ENCODE data around the gene TGFBR3.

Gene TGFBR3

DNA sequence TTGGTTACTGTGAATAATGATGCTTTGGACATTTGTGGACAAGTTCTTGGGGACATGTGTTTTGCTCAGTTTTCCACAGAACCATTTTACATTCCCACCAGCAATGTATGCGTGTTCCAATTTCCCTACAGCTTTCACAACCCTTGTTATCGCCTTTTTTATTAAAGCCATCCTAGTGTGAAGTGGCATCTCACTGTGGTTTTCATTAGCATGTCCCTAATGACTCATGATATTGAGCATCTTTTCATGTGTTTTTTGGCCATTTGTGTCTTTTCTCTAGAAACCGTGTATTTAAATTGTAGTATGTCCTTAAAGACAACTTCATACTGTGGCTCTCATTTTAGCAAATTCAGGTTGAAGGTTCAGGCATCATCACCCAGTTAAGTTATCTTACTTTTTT is 132.1 kb downstream of the TGFBR3 start:
- 100% methylated on average over 1 of the region's 3 CpGs for WGBS (ENCODE audit: insufficient coverage)
- DNase-seq, result no peak

DNA sequence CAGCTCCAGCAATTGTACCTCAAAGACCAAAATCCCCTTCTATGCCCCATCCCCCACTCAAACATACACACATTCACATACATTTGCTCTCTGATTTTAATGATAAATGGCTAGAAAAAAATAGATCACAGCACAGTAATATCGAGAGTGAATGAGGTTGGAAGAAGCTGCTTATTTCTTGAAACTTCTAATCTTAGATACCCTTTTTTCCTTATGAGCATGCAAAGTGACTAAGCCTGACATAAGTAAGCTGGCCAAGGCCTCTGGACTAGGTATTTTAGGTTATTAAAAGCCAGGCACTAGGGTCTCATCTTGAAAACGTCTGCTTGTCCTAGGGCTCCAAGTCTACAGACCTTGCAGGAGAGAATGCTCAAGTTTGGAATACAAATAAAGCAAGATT is 133.6 kb downstream of the TGFBR3 start:
- no peaks in the 10 kb centered on the region for H3K27me3 ChIP-seq (replicated peaks in 2 of 5; ENCODE audit: control insufficient read depth in 4 of 5, insufficient read depth in 5 of 5, low read length in 4 of 5)
- H3K27ac ChIP-seq (ENCODE audit: insufficient read depth in 1 of 2, low read depth in 1 of 2, low read length in 2 of 2, poor library complexity in 1 of 2, severe bottlenecking in 2 of 2), result no peak overlapping the region
- H3K9me3 ChIP-seq (ENCODE audit: control extremely low read depth in 1 of 5, control insufficient read depth in 4 of 5, insufficient read depth in 2 of 5, low read depth in 1 of 5, low read length in 4 of 5), result peaks cover 0 to 6% (median under 1%) of the 10 kb centered on the region in 5 experiments
- ChIA-PET CTCF (no interaction called here), POLR2A (no interaction called here)
- no peak for DNase-seq
- no peaks in the 10 kb centered on the region for H3K4me1 ChIP-seq (ENCODE audit: control extremely low read depth in 1 of 4, control insufficient read depth in 4 of 4, insufficient read depth in 4 of 4, low read length in 3 of 4)
- H3K4me3 ChIP-seq (ENCODE audit: control insufficient read depth in 1 of 7, extremely low read depth in 1 of 7, insufficient read depth in 4 of 7, low read depth in 2 of 7, low read length in 6 of 7), result no peak overlapping the region
- H3K36me3 ChIP-seq (ENCODE audit: control insufficient read depth in 4 of 4, insufficient read depth in 4 of 4, low read length in 3 of 4), result no peaks in the 10 kb centered on the region
- 100% methylated on average over 1 of the region's 2 CpGs for WGBS (ENCODE audit: insufficient coverage)

More for the DNA sequence above, 132.1 kb downstream of the TGFBR3 start:
- POLR2A ChIA-PET, result no interaction called here
- no peaks in the 10 kb centered on the region for H3K4me1 ChIP-seq (ENCODE audit: control extremely low read depth in 1 of 4, control insufficient read depth in 4 of 4, insufficient read depth in 4 of 4, low read length in 3 of 4)
- no peak overlapping the region for H3K27ac ChIP-seq (ENCODE audit: insufficient read depth in 1 of 2, low read depth in 1 of 2, low read length in 2 of 2, poor library complexity in 1 of 2, severe bottlenecking in 2 of 2)
- CTCF ChIA-PET, result no interaction called here
- no peak overlapping the region for H3K4me3 ChIP-seq (ENCODE audit: control insufficient read depth in 1 of 7, extremely low read depth in 1 of 7, insufficient read depth in 4 of 7, low read depth in 2 of 7, low read length in 6 of 7)
- H3K9me3 ChIP-seq (ENCODE audit: control extremely low read depth in 1 of 5, control insufficient read depth in 4 of 5, insufficient read depth in 2 of 5, low read depth in 1 of 5, low read length in 4 of 5), result no peaks in the 10 kb centered on the region
- no peaks in the 10 kb centered on the region for H3K27me3 ChIP-seq (replicated peaks in 2 of 5; ENCODE audit: control insufficient read depth in 4 of 5, insufficient read depth in 5 of 5, low read length in 4 of 5)
- H3K36me3 ChIP-seq (ENCODE audit: control insufficient read depth in 4 of 4, insufficient read depth in 4 of 4, low read length in 3 of 4), result no peaks in the 10 kb centered on the region

DNA sequence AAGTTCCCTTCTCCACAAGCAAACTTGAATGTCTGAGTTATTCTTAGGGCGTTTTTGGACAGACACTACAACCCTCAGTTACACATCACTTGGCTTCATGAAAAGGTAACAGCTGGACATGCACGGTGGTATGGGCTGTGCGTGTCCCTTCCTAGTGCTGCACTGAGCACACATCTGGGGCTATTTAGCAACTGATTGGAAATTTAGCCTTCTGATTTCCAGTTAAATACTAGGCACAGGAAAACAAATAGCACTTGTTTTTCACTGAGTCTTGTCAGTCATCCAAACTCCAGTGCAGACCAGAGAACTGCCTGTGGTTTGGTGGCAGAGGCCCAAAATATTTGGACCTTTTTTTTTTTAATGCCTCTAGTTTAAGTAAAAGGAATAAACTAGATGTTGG is 134.7 kb downstream of the TGFBR3 start:
- no peaks in the 10 kb centered on the region for H3K27me3 ChIP-seq (replicated peaks in 2 of 5; ENCODE audit: control insufficient read depth in 4 of 5, insufficient read depth in 5 of 5, low read length in 4 of 5)
- H3K9me3 ChIP-seq (ENCODE audit: control extremely low read depth in 1 of 5, control insufficient read depth in 4 of 5, insufficient read depth in 2 of 5, low read depth in 1 of 5, low read length in 4 of 5), result peaks cover 2 to 16% (median 6%) of the 10 kb centered on the region in 5 experiments
- ChIA-PET POLR2A (interaction anchor here (0.6 kb wide), 1 partner anchor 10 kb away, joined by 3 read pairs; no protein-coding TSS in a partner anchor), CTCF (no interaction called here)
- no peak for DNase-seq
- no peaks in the 10 kb centered on the region for H3K4me1 ChIP-seq (ENCODE audit: control extremely low read depth in 1 of 4, control insufficient read depth in 4 of 4, insufficient read depth in 4 of 4, low read length in 3 of 4)
- 100% methylated on average over 3 of the region's 3 CpGs for WGBS (ENCODE audit: insufficient coverage)
- H3K4me3 ChIP-seq (ENCODE audit: control insufficient read depth in 1 of 7, extremely low read depth in 1 of 7, insufficient read depth in 4 of 7, low read depth in 2 of 7, low read length in 6 of 7), result no peak overlapping the region
- H3K36me3 ChIP-seq (ENCODE audit: control insufficient read depth in 4 of 4, insufficient read depth in 4 of 4, low read length in 3 of 4), result no peaks in the 10 kb centered on the region
- no peak overlapping the region for H3K27ac ChIP-seq (ENCODE audit: insufficient read depth in 1 of 2, low read depth in 1 of 2, low read length in 2 of 2, poor library complexity in 1 of 2, severe bottlenecking in 2 of 2)

DNA sequence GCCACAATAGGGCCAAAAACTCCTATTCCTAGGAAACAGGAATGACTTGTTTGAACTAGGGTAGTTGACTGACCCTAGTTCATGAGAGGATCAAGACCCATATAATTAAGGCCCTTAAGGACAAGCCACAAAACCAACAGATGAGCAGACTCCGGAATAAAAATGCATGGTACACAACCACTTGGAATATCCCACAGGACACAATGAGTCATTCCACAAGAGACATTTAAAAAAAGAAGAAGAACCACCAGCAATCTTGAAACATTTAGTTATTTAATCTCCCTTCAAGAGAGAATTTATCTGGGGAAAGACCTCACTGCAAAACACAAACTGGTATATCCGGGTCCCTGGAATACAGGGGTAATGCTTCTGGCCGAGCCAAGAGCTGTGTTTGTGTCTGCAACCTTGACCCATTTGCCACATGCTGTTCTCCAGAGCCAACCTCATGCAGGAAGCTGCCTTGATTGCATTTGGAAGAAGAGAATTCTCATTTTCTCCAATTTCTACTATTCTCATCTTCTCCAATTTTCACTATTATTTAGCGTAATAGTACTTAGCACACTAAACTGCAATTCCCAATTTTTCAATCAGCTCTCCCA is 135.5 kb downstream of the TGFBR3 start:
- no peaks in the 10 kb centered on the region for H3K4me1 ChIP-seq (ENCODE audit: control extremely low read depth in 1 of 4, control insufficient read depth in 4 of 4, insufficient read depth in 4 of 4, low read length in 3 of 4)
- 100% methylated on average over 1 of the region's 4 CpGs for WGBS (ENCODE audit: insufficient coverage)
- H3K27ac ChIP-seq (ENCODE audit: insufficient read depth in 1 of 2, low read depth in 1 of 2, low read length in 2 of 2, poor library complexity in 1 of 2, severe bottlenecking in 2 of 2), result no peak overlapping the region
- no peak for DNase-seq
- no peak overlapping the region for H3K4me3 ChIP-seq (ENCODE audit: control insufficient read depth in 1 of 7, extremely low read depth in 1 of 7, insufficient read depth in 4 of 7, low read depth in 2 of 7, low read length in 6 of 7)
- no peaks in the 10 kb centered on the region for H3K36me3 ChIP-seq (ENCODE audit: control insufficient read depth in 4 of 4, insufficient read depth in 4 of 4, low read length in 3 of 4)
- CTCF ChIA-PET, result no interaction called here
- H3K9me3 ChIP-seq (ENCODE audit: control extremely low read depth in 1 of 5, control insufficient read depth in 4 of 5, insufficient read depth in 2 of 5, low read depth in 1 of 5, low read length in 4 of 5), result peaks cover 4 to 19% (median 6%) of the 10 kb centered on the region in 5 experiments
- POLR2A ChIA-PET, result no interaction called here
- H3K27me3 ChIP-seq (replicated peaks in 2 of 5; ENCODE audit: control insufficient read depth in 4 of 5, insufficient read depth in 5 of 5, low read length in 4 of 5), result no peaks in the 10 kb centered on the region

DNA sequence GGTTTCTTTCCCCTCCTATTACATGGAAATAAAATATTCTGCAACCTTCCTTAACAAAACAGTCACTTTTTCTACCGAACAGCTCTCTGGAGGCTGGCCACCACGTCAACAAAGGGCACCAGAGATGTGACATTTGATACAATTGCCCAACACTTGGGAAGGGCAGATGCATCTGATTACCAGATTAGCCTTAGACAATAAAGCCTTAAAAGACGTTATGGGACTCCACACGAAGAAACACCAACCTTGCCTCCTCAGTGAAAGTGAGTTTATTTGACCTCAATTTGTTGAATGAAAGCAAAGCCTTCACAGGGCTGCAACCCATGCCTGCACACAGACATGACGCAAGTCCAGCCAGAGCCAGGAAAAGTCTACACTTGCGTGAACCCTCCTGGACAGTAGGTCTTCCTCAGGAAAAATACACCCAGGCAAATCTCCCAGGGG is 136.1 kb downstream of the TGFBR3 start:
- DNase-seq, result no peak
- Histone ChIP-seq H3K27me3 (replicated peaks in 2 of 5; ENCODE audit: control insufficient read depth in 4 of 5, insufficient read depth in 5 of 5, low read length in 4 of 5) (no peaks in the 10 kb centered on the region), H3K36me3 (ENCODE audit: control insufficient read depth in 4 of 4, insufficient read depth in 4 of 4, low read length in 3 of 4) (no peaks in the 10 kb centered on the region), H3K9me3 (ENCODE audit: control extremely low read depth in 1 of 5, control insufficient read depth in 4 of 5, insufficient read depth in 2 of 5, low read depth in 1 of 5, low read length in 4 of 5) (peaks cover 4 to 23% (median 6%) of the 10 kb centered on the region in 5 experiments), H3K4me3 (ENCODE audit: control insufficient read depth in 1 of 7, extremely low read depth in 1 of 7, insufficient read depth in 4 of 7, low read depth in 2 of 7, low read length in 6 of 7) (no peak overlapping the region), H3K4me1 (ENCODE audit: control extremely low read depth in 1 of 4, control insufficient read depth in 4 of 4, insufficient read depth in 4 of 4, low read length in 3 of 4) (no peaks in the 10 kb centered on the region), H3K27ac (ENCODE audit: insufficient read depth in 1 of 2, low read depth in 1 of 2, low read length in 2 of 2, poor library complexity in 1 of 2, severe bottlenecking in 2 of 2) (no peak overlapping the region)
- ChIA-PET POLR2A (no interaction called here), CTCF (no interaction called here)
- 96% methylated on average over 6 of the region's 6 CpGs for WGBS (ENCODE audit: insufficient coverage)

DNA sequence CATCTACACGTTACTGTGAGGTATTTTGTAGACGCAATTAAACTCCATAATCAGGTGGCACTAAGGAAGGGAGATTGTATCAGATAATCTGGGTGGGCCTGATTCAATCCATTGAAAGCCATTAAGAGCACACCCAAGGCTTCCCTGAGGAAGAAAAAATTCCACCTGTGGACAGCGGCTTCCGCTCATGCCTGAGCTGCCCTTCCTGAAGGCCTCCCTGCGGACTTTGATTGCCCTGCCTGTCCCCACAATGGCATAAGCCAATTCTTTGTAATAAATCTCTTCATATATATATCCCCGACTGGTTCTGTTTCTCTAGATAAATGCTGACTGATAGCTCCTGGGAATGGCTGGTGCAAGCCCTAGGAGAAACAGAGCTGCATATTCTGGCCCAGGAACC is 138.3 kb downstream of the TGFBR3 start:
- ChIA-PET POLR2A (no interaction called here), CTCF (interaction anchor here (1.3 to 1.4 kb wide), 2 partner anchors 10 to 34 kb away, joined by 3 to 4 read pairs; no protein-coding TSS in a partner anchor)
- Histone ChIP-seq H3K4me1 (ENCODE audit: control extremely low read depth in 1 of 4, control insufficient read depth in 4 of 4, insufficient read depth in 4 of 4, low read length in 3 of 4) (no peaks in the 10 kb centered on the region), H3K9me3 (ENCODE audit: control extremely low read depth in 1 of 5, control insufficient read depth in 4 of 5, insufficient read depth in 2 of 5, low read depth in 1 of 5, low read length in 4 of 5) (peaks cover 4 to 23% (median 6%) of the 10 kb centered on the region in 5 experiments), H3K4me3 (ENCODE audit: control insufficient read depth in 1 of 7, extremely low read depth in 1 of 7, insufficient read depth in 4 of 7, low read depth in 2 of 7, low read length in 6 of 7) (no peak overlapping the region), H3K27me3 (replicated peaks in 2 of 5; ENCODE audit: control insufficient read depth in 4 of 5, insufficient read depth in 5 of 5, low read length in 4 of 5) (peaks cover 0 to 4% (median 2%) of the 10 kb centered on the region in 5 experiments), H3K36me3 (ENCODE audit: control insufficient read depth in 4 of 4, insufficient read depth in 4 of 4, low read length in 3 of 4) (no peaks in the 10 kb centered on the region), H3K27ac (ENCODE audit: insufficient read depth in 1 of 2, low read depth in 1 of 2, low read length in 2 of 2, poor library complexity in 1 of 2, severe bottlenecking in 2 of 2) (no peak overlapping the region)
- DNase-seq, result no peak
- 60% methylated on average over 1 of the region's 6 CpGs for WGBS (ENCODE audit: insufficient coverage)

DNA sequence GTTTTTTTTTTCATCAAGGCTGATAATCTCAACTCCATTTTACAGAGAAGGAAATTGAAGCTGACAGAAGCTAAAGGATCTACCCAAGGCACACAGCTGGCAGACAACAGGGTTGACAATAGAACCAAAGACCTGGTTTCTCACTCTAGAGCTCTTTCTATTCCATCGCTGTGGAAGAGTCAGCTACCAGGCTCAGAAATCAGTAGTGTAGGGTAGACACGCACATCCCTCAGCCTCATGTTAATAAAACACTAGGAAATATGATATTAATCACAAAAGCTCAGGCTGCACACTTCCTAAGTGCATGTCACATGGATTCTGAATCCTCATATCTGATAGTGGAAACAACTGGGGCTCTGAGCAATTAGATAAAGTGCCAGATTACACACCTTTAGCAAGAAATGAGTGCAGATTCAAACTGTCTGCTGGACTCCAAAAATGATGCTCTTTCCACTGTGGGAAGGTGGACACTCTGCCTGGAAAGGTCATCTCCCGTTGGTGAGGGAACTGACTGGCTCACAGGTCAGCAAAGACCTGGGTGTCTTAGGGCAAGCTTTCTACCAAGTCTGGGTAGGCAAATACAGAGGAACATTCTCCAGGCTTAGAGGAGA is 139.1 kb downstream of the TGFBR3 start:
- WGBS (ENCODE audit: insufficient coverage), result 80% methylated on average over 1 of the region's 3 CpGs
- Histone ChIP-seq H3K4me3 (ENCODE audit: control insufficient read depth in 1 of 7, extremely low read depth in 1 of 7, insufficient read depth in 4 of 7, low read depth in 2 of 7, low read length in 6 of 7) (no peak overlapping the region), H3K27me3 (replicated peaks in 2 of 5; ENCODE audit: control insufficient read depth in 4 of 5, insufficient read depth in 5 of 5, low read length in 4 of 5) (peaks cover 0 to 5% (median 3%) of the 10 kb centered on the region in 5 experiments), H3K36me3 (ENCODE audit: control insufficient read depth in 4 of 4, insufficient read depth in 4 of 4, low read length in 3 of 4) (no peaks in the 10 kb centered on the region), H3K9me3 (ENCODE audit: control extremely low read depth in 1 of 5, control insufficient read depth in 4 of 5, insufficient read depth in 2 of 5, low read depth in 1 of 5, low read length in 4 of 5) (peaks cover 4 to 23% (median 6%) of the 10 kb centered on the region in 5 experiments), H3K4me1 (ENCODE audit: control extremely low read depth in 1 of 4, control insufficient read depth in 4 of 4, insufficient read depth in 4 of 4, low read length in 3 of 4) (no peaks in the 10 kb centered on the region), H3K27ac (ENCODE audit: insufficient read depth in 1 of 2, low read depth in 1 of 2, low read length in 2 of 2, poor library complexity in 1 of 2, severe bottlenecking in 2 of 2) (no peak overlapping the region)
- ChIA-PET CTCF (interaction anchor here (1.1 kb wide), 1 partner anchor 9 kb away, joined by 3 read pairs; no protein-coding TSS in a partner anchor), POLR2A (no interaction called here)
- DNase-seq, result no peak

All from common myeloid progenitor, CD34-positive (primary cell).